ENCODE results near the gene FH. TPM values are rescaled to one million over a fixed set of nuclear protein-coding genes. Genes with fewer than 3 reads are reported as not detected.

Gene FH
- total RNA-seq, 2 donors from 2014 or later: 132 to 138 TPM

- Histone ChIP-seq H3K27ac (peak within 1 kb of the TSS; percentile 3), H3K9me3 (no peaks in the 10 kb centered on the region), H3K4me1 (no peaks in the 10 kb centered on the region), H3K4me3 (peak within 1 kb of the TSS; percentile 29), H3K9ac (ENCODE audit: low read depth in 2 of 2, low read length in 2 of 2) (peak within 1 kb of the TSS in 1 of 2 donors; percentile 43), H3K27me3 (no peaks in the 10 kb centered on the region), H3K36me3 (no peaks in the 10 kb centered on the region)
- TF ChIP-seq CTCF (IDR thresholded peaks at IDR 0.05): no peak
- intact Hi-C loops (cut with DNase I): loop anchor here (5.0 kb wide), 1 partner anchor 305 kb away; no protein-coding TSS in a partner anchor
- DNase-seq: no peak
These were observed 12.6 kb upstream of the FH start, which contains the start of gene KMO for GRCh38 chr1:241532162-241532531. KMO (plus strand) TSS chr1:241532378; CDS start chr1:241532445, 67 bp downstream.

GRCh38 chr1:241531195-241532161, 11.9 kb upstream of the FH start:
- intact Hi-C loops (cut with DNase I): loop anchor here (5.0 kb wide), 1 partner anchor 306 kb away; no protein-coding TSS in a partner anchor
- DNase-seq: no peak
- Histone ChIP-seq H3K4me3 (peak overlapping the region; percentile 29), H3K4me1 (no peaks in the 10 kb centered on the region), H3K9me3 (no peaks in the 10 kb centered on the region), H3K36me3 (no peaks in the 10 kb centered on the region), H3K27ac (peak overlapping the region; percentile 3), H3K27me3 (no peaks in the 10 kb centered on the region), H3K9ac (ENCODE audit: low read depth in 2 of 2, low read length in 2 of 2) (peak overlapping the region in 1 of 2 donors; percentile 43)
- TF ChIP-seq CTCF (IDR thresholded peaks at IDR 0.05): peak; percentile 54

- H3K4me1 ChIP-seq: no peaks in the 10 kb centered on the region
- no peaks in the 10 kb centered on the region for H3K9me3 ChIP-seq
- no peak for DNase-seq
- TF ChIP-seq CTCF (IDR thresholded peaks at IDR 0.05): no peak
- intact Hi-C loops (cut with DNase I): no loop called here
- no peak overlapping the region for H3K9ac ChIP-seq (ENCODE audit: low read depth in 2 of 2, low read length in 2 of 2)
- H3K27ac ChIP-seq: no peak overlapping the region
- H3K4me3 ChIP-seq: no peak overlapping the region
- no peaks in the 10 kb centered on the region for H3K27me3 ChIP-seq
- H3K36me3 ChIP-seq: no peaks in the 10 kb centered on the region
These were observed 7.6 kb upstream of the FH start for GRCh38 chr1:241527146-241527545.

- no peak overlapping the region for H3K27ac ChIP-seq
- intact Hi-C loops (cut with DNase I): no loop called here
- H3K9me3 ChIP-seq: no peaks in the 10 kb centered on the region
- no peak overlapping the region for H3K4me3 ChIP-seq
- H3K27me3 ChIP-seq: no peaks in the 10 kb centered on the region
- no peak for DNase-seq
- no peak for TF ChIP-seq CTCF (IDR thresholded peaks at IDR 0.05)
- H3K36me3 ChIP-seq: no peaks in the 10 kb centered on the region
- no peak overlapping the region for H3K9ac ChIP-seq (ENCODE audit: low read depth in 2 of 2, low read length in 2 of 2)
- no peaks in the 10 kb centered on the region for H3K4me1 ChIP-seq
These were observed 5.5 kb upstream of the FH start for GRCh38 chr1:241525026-241525425.

GRCh38 chr1:241521718-241522117, 2.2 kb upstream of the FH start:
- intact Hi-C loops (cut with DNase I): no loop called here
- Histone ChIP-seq H3K4me3 (no peak overlapping the region), H3K27ac (no peak overlapping the region), H3K4me1 (no peaks in the 10 kb centered on the region), H3K27me3 (no peaks in the 10 kb centered on the region), H3K9ac (ENCODE audit: low read depth in 2 of 2, low read length in 2 of 2) (no peak overlapping the region), H3K9me3 (no peaks in the 10 kb centered on the region), H3K36me3 (no peaks in the 10 kb centered on the region)
- DNase-seq: no peak
- no peak for TF ChIP-seq CTCF (IDR thresholded peaks at IDR 0.05)
